MG63 (cell line): ENCODE data around the gene LIMK2. TPM values are rescaled to one million over a fixed set of nuclear protein-coding genes. Genes with fewer than 3 reads are reported as not detected.
A peak's percentile ranks its signal among the peaks of the same experiment; 100 is the strongest.

Experiments
- DNase-seq: peaks from one replicate; pipeline ENCODE4 v3.0.0-alpha.2; 2020
- H3K27me3 ChIP-seq: fragments of 250-450 bp; sonication (Bioruptor Pico); 2 replicates; pipeline ENCODE4 v1.5.1; 2020; ENCODE audit warnings: mild to moderate bottlenecking, moderate library complexity
- H3K36me3 ChIP-seq: fragments of 250-450 bp; sonication (Bioruptor Pico); 2 replicates; pipeline ENCODE4 v1.5.1; 2020; ENCODE audit warnings: mild to moderate bottlenecking, moderate library complexity
- H3K4me3 ChIP-seq: fragments of 250-450 bp; sonication (Bioruptor Pico); 2 replicates; pipeline ENCODE4 v1.5.1; 2020; ENCODE audit warnings: mild to moderate bottlenecking, moderate library complexity
- H3K9me3 ChIP-seq: fragments of 250-450 bp; sonication (Bioruptor Pico); 2 replicates; pipeline ENCODE4 v1.5.1; 2020; ENCODE audit warnings: mild to moderate bottlenecking, moderate library complexity
- total RNA-seq: library from RNA; depleted of rRNA; stranded (reverse); fragments of >200 nt; shearing (Covaris generic); gene quantifications from 2 replicates; pipeline ENCODE4 v1.2.3, GENCODE V29; 2014; ENCODE audit warnings: low replicate concordance; rRNA removed

Gene LIMK2
- total RNA-seq, 1 experiment from 2014 or later, result 7.9 TPM

DNA sequence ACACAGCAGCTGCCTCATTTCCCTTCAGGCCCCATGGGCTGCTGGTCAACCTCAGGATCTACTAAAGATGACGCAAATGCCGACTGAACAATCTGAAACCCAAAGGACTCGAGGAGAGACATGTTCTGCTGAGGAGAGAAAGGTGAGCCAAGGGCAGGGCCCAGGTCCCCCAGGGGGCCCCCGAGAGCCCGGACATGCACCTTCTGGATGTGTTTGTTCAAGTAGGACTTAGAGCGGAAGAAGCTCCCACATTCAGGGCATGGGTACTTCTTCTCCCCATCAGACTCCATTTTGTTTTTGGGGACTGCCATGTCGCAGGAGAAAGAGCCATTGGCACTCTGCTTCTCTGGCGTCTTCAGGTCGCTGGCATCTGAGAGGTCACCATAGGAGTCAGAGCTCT lies 114.8 kb downstream of the LIMK2 start:
- Histone ChIP-seq H3K9me3 (no peaks in the 10 kb centered on the region), H3K36me3 (peaks cover 23% of the 10 kb centered on the region), H3K27me3 (no peaks in the 10 kb centered on the region), H3K4me3 (no peak overlapping the region)
- no peak for DNase-seq

DNA sequence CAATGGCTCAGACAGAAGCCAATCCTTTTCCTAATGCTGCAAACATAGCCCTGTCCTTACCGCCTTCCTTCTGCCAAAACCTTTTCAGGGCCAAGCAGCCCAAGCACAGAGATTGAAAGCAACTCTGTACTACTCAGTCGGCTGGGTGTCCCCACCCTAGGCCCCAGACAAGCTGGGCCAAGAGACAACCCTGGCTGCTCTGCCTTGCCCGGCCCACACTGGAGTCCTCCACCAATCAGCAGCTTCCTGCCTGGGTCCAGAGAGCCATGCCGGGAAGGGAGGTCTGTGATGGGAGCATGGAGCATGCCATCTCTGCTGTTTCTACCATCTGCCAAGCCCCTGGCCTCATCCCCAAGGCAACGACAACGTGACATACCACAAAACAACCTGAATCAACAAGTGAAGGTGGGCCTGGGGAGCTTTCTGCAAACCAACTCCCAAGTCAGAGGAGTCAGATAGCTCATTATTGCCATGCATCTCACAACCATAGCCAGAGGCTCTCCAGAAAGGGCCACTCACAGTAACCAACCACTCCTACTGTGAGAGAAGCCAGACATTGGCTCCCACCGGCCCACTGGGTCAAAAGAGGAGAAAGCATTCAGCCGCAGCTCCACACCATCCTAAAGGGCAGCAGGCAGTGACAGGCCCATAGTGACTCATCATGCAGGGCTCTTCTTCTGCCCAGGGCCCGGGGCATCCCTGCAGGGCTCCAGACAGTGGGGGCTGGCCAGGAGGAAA lies 115.9 kb downstream of the LIMK2 start:
- no peaks in the 10 kb centered on the region for H3K27me3 ChIP-seq
- H3K9me3 ChIP-seq, result no peaks in the 10 kb centered on the region
- no peak overlapping the region for H3K4me3 ChIP-seq
- DNase-seq, result peak; percentile 18
- peaks cover 28% of the 10 kb centered on the region for H3K36me3 ChIP-seq

DNA sequence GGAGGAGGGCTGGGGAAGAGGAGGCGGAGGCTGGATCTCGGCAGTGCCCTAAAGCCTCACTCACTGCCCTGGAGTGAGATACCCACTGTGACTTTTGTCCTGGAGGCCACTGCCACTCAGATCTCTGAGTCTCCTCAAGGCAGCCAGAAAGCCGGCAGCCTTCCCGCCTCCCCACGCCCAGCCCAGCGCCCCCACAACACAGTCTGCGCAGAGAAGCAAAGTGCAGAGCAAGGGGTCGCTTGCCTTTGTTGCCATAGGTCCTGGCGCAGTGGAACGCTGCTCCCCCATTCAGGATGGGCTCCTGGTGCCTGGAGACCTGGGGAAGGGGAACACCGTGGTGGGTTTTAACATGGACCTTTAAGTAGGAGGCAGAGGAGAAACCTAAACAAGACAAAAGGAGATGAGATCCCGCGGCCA lies 116.5 kb downstream of the LIMK2 start:
- Histone ChIP-seq H3K9me3 (no peaks in the 10 kb centered on the region), H3K36me3 (peaks cover 29% of the 10 kb centered on the region), H3K27me3 (no peaks in the 10 kb centered on the region), H3K4me3 (no peak overlapping the region)
- DNase-seq, result no peak

DNA sequence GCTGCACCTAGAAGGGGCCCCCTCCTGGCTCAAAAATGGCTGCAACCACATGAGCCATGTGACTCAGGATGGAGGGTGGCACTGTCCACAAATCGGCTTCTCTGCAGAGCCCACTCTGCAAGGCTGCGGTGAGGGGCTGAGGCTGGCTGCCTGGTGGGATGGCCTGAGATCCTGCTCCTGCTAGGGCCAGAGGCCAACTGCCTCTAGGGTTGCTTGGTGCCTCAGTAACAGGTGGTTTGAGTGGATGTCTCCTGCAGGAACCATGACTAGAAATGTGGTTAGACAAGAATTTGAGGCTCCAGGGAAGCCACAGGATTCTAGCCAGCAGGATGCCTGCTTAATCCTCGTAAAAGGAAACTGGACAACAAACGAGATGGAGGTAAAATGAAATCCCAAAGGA lies 116.9 kb downstream of the LIMK2 start:
- Histone ChIP-seq H3K36me3 (peaks cover 33% of the 10 kb centered on the region), H3K4me3 (no peak overlapping the region), H3K27me3 (no peaks in the 10 kb centered on the region), H3K9me3 (no peaks in the 10 kb centered on the region)
- DNase-seq, result no peak

Other genes with a start within 250 kb of the LIMK2 start
- gene MORC2, start 243.5 kb upstream of the LIMK2 start, total RNA-seq, result 18.9 and 32.4 TPM in 2 replicates
- gene TUG1, start 243.0 kb upstream of the LIMK2 start, total RNA-seq, result 17.5 and 18.7 TPM in 2 replicates
- gene SMTN, start 131.0 kb upstream of the LIMK2 start, total RNA-seq, result 26.0 and 37.7 TPM in 2 replicates
- gene SELENOM, start 104.7 kb upstream of the LIMK2 start, total RNA-seq, result 72.5 and 98.8 TPM in 2 replicates
- gene INPP5J, start 89.3 kb upstream of the LIMK2 start, total RNA-seq, result not detected in 2 replicates
- gene PLA2G3, start 71.8 kb upstream of the LIMK2 start, total RNA-seq, result not detected in 2 replicates
- gene RNF185, start 52.1 kb upstream of the LIMK2 start, total RNA-seq, result 39.1 and 46.0 TPM in 2 replicates
- gene PIK3IP1, start 80.2 kb downstream of the LIMK2 start, total RNA-seq, result 0.17 and 3.7 TPM in 2 replicates
- gene PATZ1, start 134.0 kb downstream of the LIMK2 start, total RNA-seq, result 9.0 and 14.6 TPM in 2 replicates
- 51.7 and 83.5 TPM in 2 replicates for gene DRG1, start 187.3 kb downstream of the LIMK2 start, total RNA-seq